Measurements from ENCODE around the gene REPIN1.
A peak's percentile ranks its signal among the peaks of the same experiment; 100 is the strongest.

Gene REPIN1

DNA sequence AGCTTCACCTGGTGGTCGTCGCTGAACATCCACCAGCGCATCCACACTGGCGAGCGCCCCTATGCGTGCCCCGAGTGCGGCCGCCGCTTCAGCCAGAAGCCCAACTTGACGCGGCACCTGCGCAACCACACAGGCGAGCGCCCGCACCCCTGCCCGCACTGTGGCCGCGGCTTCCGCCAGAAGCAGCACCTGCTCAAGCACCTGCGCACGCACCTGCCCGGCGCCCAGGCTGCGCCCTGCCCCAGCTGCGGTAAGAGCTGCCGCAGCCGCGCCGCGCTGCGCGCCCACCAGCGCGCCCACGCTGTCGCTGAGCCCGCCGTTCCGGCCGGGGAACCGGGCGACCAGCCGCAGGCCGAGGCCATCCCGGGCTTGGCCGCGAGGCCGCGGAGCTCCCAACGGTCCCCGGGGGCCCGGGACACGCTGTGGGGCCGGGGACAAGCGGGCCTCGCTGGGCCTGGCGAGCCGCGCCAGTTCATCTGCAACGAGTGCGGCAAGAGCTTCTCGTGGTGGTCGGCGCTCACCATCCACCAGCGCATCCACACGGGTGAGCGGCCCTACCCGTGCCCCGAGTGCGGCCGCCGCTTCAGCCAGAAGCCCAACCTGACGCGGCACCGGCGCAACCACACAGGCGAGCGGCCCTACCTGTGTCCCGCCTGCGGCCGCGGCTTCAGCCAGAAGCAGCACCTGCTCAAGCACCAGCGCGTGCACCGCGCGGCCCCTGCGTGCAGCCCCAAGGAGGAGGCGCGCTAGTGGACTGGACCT is 28.9 kb downstream of the REPIN1 start:
- DNase-seq: no peak

DNA sequence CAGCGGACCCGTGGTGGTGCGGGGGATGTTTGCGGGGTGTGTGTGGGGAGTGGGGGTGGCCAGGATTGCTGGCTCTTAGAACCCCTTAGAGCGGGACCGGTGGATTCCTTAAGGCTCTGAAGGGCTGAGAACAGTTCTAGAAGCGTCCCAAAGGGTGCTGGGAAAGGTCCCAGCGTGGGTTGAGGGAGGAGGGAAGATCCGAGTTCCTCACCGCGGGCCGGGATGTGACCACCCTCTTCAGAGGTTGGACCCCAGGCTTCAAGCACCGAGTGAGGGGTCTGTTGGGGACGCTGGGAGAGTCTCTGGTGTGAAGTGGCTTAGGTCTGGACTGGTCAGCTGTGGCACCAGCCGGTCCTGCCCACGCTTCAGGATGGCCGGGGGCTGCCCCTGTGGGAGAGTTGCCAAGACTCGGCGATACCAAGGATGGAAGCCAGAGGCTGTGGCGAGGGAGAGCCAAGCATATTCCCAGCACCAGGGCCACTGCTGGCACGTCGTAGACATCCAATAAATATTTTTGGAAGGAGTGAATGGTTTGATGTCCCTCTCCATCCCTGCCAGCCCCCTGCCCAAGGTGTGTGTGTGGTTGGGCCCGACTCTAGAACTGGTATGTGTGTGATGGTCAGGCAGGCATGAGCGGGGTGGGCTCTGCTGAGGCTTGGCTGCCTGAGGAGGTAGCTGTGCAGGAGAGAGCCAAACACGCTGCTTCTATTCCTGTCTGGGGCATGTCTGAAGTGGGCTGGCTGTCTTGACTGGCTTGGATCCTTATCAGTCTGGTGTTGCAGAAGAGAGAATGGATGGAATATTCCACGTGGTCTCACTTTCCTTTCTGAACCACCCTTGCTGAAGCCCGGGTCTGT is 29.7 kb downstream of the REPIN1 start:
- no peak for DNase-seq

DNA sequence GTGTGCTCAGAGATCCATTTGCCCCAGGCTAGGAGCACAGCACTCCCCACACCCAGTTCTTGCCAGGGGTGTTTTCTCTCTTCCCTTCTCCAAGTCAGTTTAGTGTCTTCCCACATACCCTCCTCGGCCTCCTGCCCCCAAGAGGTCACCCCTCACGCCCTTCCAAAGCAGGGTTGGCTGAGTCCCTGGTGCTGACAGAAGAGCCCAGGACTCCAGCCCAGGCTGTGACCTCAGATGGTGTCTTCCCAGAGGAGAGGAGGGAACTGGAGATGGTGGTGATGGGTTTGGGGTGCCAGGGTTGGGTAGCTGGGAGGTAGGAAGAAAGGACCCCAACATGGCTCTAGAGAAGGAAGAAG is 30.3 kb downstream of the REPIN1 start:
- no peak for DNase-seq

DNA sequence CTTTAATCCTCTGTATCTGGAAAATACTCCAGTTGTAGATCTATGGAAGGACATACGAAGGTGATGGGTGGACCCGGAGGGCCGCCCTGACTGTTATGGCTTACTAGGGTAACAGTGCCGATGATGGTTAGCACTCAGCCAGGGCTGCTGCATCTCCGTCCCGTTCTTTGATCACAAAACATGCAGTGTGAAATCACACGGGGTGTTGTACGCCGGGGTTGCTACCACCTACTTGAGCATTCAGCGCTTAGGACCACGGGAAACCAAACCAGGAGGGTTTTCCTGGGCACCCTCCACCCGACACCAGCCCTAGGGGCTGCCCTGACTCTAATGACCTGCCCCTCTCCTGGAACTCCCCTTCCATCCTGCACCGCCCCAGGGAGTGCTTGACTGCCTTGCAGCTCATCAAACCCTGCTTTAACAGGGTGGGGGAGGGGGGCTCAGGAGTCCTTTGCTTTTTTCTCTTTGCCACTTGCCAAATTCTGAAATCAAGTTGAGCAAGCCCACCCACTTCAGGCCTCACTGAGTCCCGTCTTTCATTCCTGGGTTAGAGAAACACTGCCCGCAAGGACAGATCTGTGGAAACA is 30.9 kb downstream of the REPIN1 start:
- no peak for DNase-seq

DNA sequence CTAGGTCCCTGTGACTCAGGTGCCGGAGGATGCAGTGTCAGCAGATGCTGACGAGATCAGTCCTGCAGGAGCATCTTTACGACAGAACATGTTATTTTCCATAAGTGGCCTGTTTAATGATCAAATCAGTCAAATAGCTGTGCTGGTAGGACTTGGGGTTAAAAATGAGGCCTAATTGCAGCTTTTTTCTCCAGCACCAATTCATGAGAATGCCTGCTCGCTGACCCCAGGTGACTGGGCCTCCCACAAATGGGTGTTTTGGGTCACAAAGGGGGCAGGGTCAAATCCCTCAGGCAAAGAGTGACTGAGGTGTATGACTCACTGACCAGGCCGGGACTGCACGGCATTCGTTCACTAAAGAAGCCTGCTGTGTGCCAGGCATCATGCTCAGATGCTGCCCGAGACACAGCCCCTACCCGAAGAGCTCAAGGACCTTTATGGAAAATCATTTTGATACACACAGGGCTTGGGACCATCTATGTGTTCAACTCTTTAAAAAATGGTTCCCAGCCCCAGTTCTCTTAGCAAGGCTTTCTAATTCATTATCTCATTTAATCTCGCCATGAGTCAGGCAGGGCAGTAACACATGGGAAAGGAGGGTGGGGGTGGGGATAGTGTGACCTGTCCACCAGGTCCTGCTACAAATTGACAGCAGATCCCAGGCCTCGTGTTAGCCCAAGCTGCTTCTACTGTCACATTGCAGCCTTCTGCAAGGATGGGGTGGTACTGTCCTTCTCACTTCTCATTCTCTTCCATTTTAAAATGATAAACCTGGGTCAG is 31.6 kb downstream of the REPIN1 start:
- no peak for DNase-seq

DNA sequence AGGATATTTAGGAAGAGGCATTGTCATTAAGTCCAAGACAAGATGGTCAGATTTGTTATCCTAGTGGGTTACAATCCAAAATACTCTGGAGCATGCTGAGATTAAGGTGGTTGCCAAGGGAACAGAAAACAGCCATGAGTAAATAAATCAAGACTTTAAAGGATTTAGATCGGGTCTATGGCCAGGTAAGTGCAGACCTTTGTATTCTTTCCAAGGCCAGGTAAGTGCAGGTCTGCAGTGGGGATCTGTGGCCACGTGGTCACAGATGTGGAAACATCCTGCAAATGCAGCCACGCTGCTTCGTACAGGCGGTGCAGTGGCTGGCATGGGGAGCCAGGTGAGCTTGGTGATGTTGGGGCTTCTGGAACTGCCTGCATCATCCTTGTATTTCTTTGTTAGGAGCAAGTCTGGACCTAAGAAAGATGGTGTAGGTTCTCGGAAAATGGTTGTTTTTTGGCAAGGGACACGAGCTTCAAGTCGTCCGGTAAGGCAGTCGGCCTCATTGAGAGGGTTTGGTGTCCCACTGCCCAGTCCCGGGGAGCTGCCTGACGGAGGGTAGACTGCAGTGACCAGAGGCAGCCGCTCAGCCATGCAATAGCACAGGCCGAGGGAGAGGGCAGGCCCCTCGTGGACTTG is 32.3 kb downstream of the REPIN1 start:
- DNase-seq: no peak

DNA sequence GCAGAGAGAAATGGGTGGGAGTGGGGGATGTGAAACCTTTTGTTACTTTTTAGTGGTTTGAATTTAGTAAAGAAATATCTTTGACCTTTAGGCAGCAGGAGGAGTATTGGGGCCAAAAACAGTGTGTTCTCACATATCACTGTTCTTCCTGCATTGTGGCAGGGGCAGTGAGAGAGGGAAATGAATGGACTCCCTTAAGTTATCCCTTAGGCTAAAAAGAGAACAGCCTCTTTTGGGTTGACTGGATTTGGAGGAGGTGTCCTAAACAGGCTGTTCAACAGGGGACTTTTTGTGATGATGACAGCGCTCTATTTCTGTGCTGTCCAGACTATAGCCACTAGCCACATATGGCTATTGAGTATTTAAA is 32.8 kb downstream of the REPIN1 start:
- no peak for DNase-seq

DNA sequence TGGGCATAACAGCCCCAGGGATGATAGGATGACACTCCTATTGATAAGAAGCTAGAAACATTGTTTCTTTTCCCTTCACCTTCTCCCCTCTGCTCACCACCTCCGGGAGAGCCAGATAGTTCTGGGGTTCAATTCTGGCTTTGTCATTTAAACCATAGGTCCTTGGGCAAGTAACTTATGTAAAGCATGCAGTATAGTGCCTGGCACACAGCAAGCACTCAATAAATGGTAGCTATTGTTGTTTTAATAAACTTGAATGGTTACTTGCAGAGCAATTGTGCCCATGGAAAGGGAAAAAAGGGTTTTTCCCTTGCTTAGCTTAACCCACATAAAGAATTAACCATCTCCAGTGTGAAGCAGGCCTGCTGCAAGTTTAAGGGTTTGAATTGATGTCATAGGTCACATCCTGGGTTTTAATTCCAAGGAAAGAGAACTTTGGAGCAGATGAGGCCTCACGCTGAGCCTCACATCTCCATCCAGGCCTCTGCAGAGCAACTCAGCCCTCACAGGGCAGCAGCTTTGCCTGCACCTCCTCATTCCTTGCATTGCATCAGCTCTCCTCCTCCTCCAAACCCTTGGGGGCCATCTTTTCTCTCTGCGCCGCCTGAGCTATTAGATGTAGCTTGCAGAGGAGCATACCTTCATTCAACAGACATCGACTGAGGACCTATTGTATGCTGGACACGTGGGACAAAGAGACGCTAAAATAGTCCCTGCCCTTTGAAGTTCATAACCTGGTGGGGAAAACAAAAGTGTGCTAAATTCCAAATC is 33.4 kb downstream of the REPIN1 start:
- DNase-seq: no peak

DNA sequence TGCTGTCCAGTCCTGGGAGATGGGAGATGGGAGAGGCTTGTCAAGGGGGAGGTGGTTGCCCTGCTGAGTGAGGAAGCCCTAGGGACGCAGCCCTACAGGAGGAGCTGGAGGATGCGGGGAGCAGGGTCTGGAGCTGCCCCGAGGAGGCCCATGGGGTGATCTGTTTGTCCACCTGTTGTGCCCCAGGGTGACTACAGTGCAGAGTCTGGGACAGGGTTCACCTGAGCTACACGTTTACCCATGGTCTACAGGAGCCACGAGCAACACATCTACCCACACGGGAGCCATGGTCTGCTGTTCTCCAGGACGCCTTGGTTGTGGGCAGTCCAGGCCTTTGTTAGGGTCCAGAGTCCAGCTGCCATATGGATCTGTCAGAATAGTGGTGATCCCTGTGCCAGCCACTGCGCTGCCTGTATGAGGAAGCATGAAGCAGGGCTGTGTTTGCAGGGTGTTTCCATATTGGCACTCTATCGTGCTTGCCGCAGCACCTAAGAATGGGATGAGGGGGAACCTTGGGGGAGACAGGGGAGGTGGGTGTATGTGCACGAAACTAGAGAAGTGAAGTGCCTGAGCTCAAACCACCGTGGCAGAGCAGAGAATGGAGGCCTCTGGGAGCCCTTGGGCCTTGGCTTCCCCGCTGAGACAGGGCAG is 34.2 kb downstream of the REPIN1 start:
- no peak for DNase-seq

DNA sequence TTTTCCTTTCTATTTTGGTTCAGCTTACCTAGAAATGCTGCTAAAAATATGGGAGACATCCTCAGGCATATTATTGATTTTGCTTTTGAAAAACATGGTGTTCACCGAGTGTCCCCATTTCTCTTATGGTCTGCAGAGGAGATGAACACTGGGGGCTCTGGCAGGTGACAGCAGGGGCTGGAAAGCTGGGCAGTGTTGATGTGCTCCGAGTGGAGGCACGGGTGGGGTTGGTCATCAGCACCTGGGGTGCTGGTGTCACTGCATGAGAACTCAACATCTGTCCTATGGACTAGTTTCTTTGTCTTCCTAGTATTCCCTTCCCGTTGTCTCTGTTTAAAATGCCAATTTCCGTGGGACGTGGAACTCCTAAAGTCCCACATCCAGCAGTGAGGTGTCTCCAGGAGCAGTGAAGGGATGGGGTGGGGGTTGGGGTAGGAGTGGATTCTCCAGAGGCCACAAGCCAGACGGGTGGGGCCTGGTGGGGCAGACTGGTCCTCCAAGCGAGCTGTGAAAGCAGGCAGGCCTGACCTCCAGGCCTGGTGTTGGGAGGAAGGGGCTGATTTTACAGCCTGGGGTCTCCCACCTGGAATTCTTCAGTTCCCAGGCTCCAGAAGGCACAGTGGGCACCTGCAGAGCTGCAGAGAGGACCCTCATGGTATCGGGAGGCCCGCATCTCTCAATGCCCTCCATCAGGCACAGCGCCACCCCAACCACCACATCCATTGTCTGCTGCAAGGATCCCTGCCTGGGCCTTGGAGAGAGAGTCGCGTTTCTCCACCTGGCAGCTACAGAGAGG is 35.0 kb downstream of the REPIN1 start:
- no peak for DNase-seq

DNA sequence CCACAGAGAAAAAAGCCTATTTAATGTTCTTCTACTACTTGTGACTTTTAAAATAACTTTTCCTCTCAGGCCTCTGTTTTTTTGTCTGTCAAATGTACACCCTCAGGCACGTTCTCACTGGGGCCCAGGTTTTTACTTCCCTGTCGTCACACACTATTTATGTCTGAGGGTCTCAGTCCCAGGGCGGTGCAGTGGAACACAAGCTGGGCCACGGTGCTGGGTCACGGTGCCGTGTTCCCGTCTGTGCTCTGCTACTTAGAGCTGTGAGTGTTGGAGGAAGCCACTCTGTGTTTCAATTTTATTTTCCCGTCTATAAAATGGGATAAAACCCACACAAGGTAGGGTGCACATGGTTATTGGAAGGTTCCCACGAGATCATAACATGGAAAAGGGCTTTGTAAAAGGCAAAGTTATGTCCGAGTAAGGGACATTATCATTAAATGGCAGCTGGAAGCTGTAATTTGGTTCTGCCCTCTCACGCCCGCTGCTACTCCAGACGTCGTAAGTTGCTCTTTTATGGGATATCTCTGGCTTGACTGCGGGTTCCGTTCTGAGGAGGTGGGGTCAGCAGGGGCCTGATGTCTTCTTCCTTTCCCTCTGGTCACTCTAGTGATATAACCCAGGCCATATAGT is 35.7 kb downstream of the REPIN1 start:
- DNase-seq: no peak

DNA sequence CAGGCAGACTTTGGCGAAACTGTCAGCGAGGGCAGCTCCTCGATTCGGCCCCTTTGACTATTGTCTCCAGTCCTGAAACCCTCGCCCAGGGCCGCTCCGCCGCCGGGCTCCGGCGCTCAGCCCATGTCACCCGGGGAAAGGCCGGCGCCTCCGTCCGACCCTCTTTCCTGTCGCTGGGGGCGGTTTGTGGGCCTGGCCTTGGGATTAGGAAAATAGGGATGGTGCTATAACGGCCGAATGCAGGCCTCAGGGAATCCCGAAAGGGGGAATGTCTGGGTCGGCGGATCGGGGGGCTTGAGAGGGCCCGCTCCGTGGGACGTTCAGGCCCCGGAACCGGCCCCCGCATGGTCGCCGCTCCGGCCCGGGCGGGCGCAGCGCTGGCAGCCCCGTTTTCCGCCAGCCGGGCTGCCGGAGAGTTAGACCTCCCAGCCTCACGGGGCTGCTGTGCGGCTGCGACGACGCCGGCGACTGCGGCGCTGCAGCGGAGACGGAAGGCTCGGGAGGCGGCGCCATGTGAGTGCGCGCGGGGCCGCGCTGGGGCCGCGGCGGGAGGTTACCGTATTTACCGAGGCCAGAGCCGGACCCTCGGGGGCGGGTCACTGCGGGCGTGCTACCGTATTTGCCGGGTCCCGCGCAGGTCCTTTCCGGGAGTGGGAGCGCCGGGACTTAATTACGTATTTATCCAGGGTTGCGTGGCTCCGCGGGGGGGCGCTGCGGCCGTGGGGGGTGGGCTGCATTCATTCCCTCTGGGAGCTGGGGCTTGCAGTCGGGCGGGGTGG is 36.4 kb downstream of the REPIN1 start:
- no peak for DNase-seq

DNA sequence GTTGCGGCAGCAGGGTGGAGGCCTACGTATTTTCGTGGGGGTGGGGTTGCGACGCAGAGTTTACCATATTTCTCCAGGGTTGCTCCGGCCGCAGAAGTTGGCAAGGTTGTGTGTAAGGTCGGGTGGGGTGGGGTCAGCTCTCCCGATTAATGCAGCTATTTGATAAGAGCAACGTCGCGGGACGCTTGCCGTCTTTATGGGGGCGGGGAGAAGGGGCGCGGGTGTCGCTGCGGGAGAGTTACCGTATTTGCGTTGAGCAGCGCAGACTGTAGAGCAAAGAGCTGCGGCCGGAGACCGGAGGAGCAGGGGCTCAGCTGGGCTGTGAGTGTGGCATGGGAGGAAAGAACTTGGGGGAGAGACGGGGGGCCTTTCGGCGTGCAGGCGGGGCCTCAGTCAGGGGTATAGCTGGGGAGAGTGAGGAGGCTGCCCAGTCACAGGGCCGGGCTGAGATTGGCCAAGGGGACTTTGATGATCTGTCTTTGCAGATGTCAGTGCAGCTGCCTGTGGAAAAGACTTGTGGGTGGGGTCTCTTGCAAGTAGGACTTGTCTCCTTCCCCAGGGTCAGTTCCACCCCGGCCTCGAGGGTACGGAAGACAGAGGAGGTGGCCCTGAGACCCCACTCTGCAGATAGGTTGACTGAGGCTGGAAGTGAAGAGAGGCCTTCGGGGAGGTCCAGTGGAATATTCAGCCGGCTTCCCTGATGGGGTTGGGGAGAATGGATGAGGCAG is 37.1 kb downstream of the REPIN1 start:
- DNase-seq: no peak

DNA sequence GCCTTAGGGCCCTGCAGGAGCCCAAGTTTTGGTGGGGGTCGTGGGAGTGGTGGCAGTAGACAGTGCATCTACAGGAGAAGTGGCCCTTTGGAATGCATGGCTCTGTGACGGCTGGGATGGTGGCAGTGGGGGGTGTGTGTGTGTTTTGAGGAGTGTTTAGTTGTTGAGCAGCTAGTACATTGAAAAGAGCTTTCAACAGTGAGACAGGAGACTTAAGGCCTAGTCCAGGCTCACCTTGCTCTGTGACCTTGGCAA is 37.6 kb downstream of the REPIN1 start:
- DNase-seq: no peak

DNA sequence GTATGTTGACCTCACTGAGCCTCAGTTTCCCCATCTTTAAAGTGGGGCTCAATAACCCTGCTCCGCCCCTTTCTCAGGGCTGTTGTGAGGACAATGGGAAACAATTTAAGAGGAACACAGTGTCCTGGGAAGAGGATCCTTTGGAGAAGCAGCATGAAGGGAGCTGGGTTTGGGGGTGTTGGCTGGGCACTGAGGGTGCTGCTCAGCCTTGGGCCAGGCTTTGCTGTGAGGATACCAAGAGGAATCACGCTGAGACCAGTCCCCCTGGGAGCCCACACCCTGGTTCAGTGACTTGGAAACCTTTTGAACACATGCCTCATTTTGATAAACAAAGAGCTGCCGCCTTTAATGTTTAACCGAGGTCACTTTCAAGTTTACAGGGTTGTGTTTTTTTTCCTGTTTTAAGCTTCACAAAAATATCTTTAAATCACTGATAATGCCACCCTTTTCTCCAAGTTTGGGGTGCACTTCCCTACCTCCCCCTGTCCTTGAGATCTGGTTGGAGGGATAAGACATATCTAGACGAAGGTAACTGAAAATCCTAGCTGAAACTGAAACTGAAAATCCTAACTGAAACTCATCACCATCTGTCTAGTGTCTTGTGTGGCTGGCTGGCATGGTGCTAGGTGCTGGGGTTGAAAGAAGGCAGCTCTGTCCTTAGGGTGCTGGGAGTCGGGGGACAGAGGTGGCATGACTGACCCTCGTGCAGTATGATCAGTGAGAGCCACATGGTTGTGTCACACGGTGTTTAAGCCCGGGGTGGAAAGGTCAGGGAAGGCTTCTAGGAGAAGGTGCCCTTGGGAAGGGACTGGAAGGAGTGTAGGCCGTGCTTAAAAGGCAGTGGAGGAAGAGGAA is 38.2 kb downstream of the REPIN1 start:
- DNase-seq: peak; percentile 66

DNA sequence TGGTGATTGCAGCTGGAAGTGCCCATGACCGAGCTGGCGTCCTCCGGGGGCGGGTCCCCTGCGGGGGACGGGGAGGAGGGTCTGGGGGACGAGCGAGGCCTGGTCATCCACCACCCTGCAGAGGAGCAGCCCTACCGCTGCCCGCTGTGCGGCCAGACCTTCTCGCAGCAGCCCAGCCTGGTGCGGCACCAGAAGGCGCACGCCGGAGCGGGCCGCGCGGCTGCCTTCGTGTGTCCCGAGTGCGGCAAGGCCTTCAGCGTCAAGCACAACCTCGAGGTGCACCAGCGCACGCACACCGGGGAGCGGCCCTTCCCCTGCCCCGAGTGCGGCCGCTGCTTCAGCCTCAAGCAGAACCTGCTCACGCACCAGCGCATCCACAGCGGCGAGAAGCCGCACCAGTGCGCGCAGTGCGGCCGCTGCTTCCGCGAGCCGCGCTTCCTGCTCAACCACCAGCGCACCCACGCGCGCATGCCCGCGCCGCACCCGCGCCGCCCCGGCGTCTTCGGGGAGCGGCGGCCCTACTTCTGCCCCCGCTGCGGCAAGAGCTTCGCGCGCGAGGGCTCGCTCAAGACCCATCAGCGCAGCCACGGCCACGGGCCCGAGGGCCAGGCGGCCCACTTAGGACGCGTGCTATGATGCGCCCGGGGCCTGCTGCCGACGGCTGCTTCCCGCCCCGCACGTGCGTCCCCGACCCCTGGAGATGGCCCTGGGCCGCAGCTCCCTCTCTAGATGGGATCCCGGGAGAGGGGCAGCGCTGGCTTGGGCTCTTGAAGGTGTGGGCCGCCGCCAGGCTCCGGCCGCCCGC is 39.2 kb downstream of the REPIN1 start:
- DNase-seq: no peak

Data from NCI-H1694 (cell line).